ENCODE measurements around the gene CCNY. TPM values are rescaled to one million over a fixed set of nuclear protein-coding genes. Genes with fewer than 3 reads are reported as not detected.

CCNY gene
- total and polyA plus RNA-seq, 2 of the 13 experiments (the other 11 are each of a cell fraction or from before 2014, with no cell fraction given) = 48.2 to 54.7 TPM

GRCh38 chr10:35368485-35369048 lies 32.3 kb downstream of the CCNY start:
- H3K9ac ChIP-seq (ENCODE audit: insufficient read depth, low read depth, low read length) = 0 out of 2 replicates have a peak overlapping the region, but pooled peaks have one; percentile 7
- no peaks in the 10 kb centered on the region for H4K20me1 ChIP-seq (ENCODE audit: insufficient read depth, low read length)
- ATAC-seq (peak; percentile 20), FAIRE-seq (no peak), DNase-seq (ENCODE audit: low spot score) (no peak)
- BruUV-seq (replicated peaks) = no TSS peak
- H3K9me3 ChIP-seq (ENCODE audit: low read length) = no peaks in the 10 kb centered on the region
- intact Hi-C loops (cut with micrococcal nuclease; ENCODE audit: unreplicated experiment) = no loop called here
- no peak overlapping the region for H2AFZ ChIP-seq (ENCODE audit: low read length)
- H3K27me3 ChIP-seq (ENCODE audit: control insufficient read depth in 1 of 2, insufficient read depth in 2 of 2, low read length in 2 of 2) = no peaks in the 10 kb centered on the region
- POLR2A ChIA-PET = no interaction called here
- peak overlapping the region; percentile 46 for H3K27ac ChIP-seq (ENCODE audit: extremely low read length, insufficient read depth, low read length)
- peak overlapping the region; percentile 38 for H3K4me2 ChIP-seq (ENCODE audit: low read depth, low read length)
- H3K4me1 ChIP-seq (ENCODE audit: insufficient read depth, low read length) = peaks cover 80% of the 10 kb centered on the region
- no peaks in the 10 kb centered on the region for H3K36me3 ChIP-seq (replicated peaks in 1 of 2; ENCODE audit: control insufficient read depth in 1 of 2, insufficient read depth in 2 of 2, low read length in 2 of 2)
- WGBS (ENCODE audit: low lambda C conversion rate) = 94% methylated on average over 11 of the region's 11 CpGs
- in situ Hi-C loops (cut with HindIII; ENCODE audit: extremely low pct_ligation_motif_present, low pct_unique_long_range_greater_than_20kb) = no loop called here
- peaks cover 95% of the 10 kb centered on the region for H3K79me2 ChIP-seq (ENCODE audit: insufficient read depth, low read length)
- no peak overlapping the region for H3K4me3 ChIP-seq (replicated peaks in 1 of 3; ENCODE audit: insufficient read depth in 1 of 3, low read depth in 2 of 3, low read length in 3 of 3)
- CTCF ChIA-PET (ENCODE audit: low intra/inter-chr PET ratio, low total read pairs) = no interaction called here
- TF ChIP-seq ZNF761 (CRISPR knock-in tag; conservative IDR thresholded peaks at IDR 0.05) = no peak
- TF ChIP-seq ZMYM4 (CRISPR knock-in tag; IDR thresholded peaks at IDR 0.05) = 0 out of 2 replicates have a peak, but pooled peaks have one; percentile 18
- no peak for TF ChIP-seq TFDP1 (CRISPR knock-in tag; IDR thresholded peaks at IDR 0.05; ENCODE audit: borderline replicate concordance)
- no peak for TF ChIP-seq RFX5 (IDR thresholded peaks at IDR 0.05; ENCODE audit: low read depth, low read length)
- no peak for TF ChIP-seq ZBTB7B (CRISPR knock-in tag; IDR thresholded peaks at IDR 0.05)
- TF ChIP-seq ELF3 (CRISPR knock-in tag; IDR thresholded peaks at IDR 0.05) = no peak
- TF ChIP-seq MYNN (CRISPR knock-in tag; IDR thresholded peaks at IDR 0.05; ENCODE audit: low read depth) = no peak
- TF ChIP-seq ZNF530 (CRISPR knock-in tag; IDR thresholded peaks at IDR 0.05; ENCODE audit: low read depth) = no peak
- no peak for TF ChIP-seq DBP (CRISPR knock-in tag; IDR thresholded peaks at IDR 0.05; ENCODE audit: not compliant biosample characterization)
- TF ChIP-seq ZNF687 (CRISPR knock-in tag; IDR thresholded peaks at IDR 0.05) = peak; percentile 40; the same call in 1 of the 2 replicates
- TF ChIP-seq IKZF1 (IDR thresholded peaks at IDR 0.05) = no peak
- no peak for TF ChIP-seq ZNF724P (CRISPR knock-in tag; IDR thresholded peaks at IDR 0.05; ENCODE audit: borderline replicate concordance)
- no peak for TF ChIP-seq ZNF235 (CRISPR knock-in tag; IDR thresholded peaks at IDR 0.05; ENCODE audit: borderline replicate concordance)
- TF ChIP-seq LRRFIP1 (CRISPR knock-in tag; conservative IDR thresholded peaks at IDR 0.05) = no peak
- no peak for TF ChIP-seq ZKSCAN5 (CRISPR knock-in tag; IDR thresholded peaks at IDR 0.05)
- TF ChIP-seq MXD4 (CRISPR knock-in tag; IDR thresholded peaks at IDR 0.05) = 0 out of 2 replicates have a peak, but pooled peaks have one; percentile 1

Data from HepG2 (cell line).